NCI-H345 (cell line): ENCODE results near the gene CARD8.
"Not testable (repeated sequence)": the region's sequence is repeated elsewhere in the genome, so short reads cannot be mapped to it uniquely, and the experiment has no call there.

Source experiments
- DNase-seq: peaks from one replicate; lab custom pipeline; 2025; lab: John Stamatoyannopoulos, UW

The CARD8 gene

DNA sequence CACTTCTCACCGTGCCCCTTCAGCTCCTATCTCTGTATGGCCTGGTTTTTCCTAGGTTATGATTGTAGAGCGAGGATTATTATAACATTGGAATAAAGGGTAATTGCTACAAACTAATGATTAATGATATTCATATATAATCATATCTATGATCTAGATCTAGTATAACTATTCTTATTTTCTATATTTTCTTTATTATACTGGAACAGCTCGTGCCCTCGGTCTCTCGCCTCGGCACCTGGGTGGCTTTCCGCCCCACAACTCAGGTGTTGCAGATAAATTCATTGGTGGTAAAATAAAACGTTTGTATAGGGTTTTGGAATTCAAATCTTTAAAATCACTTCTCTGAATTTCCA is 4.6 kb upstream of the CARD8 start:
- DNase-seq: not testable (repeated sequence)

DNA sequence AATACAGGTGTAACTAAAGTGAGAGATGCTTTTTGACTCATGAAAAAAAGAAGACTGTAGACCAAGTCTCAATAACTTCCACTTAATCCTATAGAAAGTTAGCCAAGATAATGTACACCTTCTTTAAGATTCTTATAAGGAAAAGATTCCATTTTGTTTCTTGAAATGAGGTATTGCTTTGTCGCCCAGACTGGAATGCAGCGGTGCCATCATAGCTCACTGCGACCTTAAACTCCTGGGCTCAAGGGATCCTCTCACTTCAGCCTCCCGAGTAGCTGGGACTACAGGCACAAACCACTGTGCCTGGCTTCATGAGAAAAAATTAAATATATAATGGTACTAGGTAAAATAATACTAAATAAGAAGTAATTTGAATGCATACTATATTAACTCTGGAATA is 3.3 kb upstream of the CARD8 start:
- not testable (repeated sequence) for DNase-seq

DNA sequence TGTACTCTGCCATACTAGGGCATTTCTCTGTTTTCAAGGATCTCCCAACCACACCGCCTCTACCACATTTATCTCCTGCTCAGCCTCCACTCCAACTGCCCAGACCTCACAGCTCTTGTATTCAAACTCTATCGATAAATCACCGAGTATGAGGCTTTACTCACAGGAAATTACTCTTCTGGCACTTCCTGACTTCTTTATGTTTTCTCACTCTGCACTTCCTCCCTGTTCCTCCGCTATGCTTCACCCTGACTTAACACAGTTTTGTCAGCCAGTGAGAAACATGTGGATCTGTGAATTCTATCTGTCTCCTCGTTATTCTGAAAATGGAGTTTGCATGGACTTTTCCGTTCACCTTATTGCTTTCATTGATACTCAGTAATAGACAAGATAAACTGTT is 2.6 kb upstream of the CARD8 start:
- no peak for DNase-seq

DNA sequence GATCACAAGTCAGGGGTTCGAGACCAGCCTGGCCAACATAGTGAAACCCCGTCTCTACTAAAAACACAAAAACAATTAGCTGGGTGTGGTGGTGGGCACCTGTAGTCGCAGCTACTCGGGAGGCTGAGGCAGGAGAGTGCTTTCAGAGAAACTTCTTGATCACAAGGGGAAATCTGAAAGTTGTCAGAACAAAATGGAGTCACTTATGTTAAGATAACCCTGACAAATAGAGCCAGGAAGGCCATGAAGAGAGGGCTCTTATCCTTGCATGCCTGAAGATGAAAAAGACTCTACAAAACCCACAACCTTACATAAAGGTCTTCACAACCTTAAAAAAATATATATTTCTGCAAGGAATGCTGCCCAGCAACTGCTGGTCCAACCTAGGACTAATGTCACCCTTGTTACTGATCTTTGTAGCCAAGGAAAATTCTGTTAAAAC is 1.2 kb downstream of the CARD8 start:
- DNase-seq: no peak

DNA sequence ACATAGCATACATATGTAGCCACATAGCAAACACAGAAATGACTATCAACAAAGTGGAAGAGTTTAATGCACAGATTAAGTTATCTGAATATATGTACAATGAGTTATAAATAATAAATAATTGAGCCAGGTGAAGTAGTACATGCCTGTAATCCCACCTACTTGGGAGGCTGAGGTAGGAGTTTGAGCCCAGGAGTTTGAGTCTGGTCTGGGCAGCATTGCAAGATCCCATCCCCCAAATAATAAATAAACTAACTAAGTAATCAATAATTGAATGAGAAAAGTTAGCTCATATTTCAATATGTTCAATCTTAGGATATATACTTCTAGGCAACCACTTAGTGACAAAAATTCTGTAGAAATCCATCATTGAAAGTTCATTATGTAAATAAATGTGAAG is 1.7 kb downstream of the CARD8 start:
- no peak for DNase-seq

DNA sequence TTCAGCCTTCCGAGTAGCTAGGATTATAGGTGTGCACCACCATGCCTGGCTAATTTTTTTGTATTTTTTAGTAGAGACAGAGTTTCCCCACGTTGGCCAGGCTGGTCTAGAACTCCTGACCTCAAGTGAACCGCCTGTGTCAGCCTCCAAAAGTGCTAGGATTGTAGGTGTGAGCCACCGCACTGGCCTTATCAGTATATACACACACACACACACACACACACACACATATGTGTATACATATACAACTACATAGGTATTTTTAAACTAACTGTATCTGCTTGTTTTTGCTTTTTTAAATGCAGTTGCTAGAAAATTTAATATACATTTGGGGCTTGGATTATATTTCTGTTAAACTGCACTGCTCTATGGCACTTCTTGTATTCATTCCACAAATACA is 3.1 kb downstream of the CARD8 start:
- no peak for DNase-seq

DNA sequence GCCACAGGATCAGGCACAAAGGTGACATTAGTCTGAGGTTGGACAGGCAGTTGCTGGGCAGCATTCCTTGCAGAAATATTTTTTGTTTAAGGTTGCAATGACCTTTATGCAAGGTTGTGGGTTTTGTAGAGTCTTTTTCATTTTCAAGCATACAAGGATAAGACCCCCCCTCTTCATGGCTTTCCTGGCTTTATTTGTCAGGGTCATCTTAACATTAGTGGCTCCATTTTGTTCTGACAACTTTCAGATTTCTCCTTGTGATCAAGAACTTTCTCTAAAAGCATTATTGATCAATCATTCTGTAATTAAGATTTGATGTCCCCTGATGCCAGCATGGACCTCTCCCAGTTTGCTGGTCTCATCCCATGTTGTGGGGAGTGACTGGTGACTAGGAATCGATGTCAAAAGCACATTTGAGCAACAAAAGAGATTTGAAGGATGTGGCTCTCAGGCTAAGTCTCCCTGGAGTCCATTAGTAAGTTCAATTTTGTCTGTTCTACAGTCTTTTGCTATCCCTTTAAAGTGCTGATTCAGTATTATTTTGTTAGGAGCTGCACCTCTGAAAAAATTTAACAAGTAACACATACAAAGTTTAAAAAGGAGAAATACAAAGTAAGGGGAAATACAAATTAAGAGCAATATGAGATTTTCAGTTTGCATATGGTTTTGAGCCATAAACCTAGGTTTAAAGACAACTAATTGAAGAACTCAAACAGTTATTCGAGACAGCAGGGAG is 5.3 kb downstream of the CARD8 start:
- no peak for DNase-seq

DNA sequence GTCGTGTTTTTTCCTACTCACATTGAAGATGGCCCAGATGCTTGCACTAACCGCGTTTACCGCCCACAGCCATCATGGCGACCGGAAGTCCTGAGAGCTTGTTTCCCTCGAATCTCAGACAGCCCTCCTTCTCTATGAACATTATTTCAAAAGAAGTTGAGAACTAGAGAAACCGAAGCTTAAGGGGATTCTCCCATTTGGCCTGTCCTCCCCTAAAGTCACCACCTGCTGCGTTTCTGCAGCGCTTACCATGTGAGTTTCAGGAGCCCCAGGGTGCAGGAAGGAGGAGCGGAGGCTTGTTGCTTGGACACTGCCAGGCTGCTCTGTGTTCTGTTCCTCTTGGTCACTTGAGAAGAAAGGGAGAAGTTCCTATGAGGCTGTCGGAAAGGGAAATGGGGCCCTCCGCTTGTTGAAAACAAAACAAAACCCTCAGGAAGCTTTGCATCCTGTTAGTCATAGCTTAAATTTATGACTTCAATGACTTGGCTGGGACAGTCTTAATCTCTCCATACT is 6.2 kb downstream of the CARD8 start:
- no peak for DNase-seq

DNA sequence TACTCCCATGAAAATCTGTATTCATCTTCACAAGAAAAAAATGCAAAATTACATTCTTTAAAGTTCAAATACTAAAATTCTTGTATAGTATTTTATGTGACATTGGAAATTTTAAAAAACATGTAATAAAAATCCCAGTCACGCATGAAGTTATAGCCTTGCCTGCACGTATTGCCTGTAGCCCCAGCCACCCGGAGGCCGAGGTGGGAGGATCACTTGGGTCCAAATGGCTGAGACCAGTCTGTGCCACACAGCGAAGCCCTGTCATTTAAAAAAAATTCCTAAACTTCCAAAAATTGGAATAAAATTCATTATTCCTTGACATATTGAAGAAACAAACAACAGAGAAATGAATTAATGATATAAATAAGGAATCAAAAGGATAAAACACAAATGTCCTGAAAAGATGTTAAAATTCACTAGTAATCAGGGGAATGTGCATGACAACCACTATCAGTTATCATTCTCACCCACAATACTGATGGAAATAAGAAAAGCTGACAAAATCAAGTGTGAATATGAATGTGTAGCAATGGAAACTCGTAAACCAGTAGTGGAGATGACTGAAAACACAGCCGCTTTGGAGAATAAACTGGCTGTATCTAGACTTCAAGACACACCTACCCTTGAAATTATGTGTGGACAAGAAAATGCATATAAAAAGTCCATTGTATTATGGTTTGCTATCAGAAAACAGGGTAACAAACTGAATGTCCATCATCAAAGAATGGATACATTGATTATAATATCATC is 7.5 kb downstream of the CARD8 start:
- DNase-seq: no peak

DNA sequence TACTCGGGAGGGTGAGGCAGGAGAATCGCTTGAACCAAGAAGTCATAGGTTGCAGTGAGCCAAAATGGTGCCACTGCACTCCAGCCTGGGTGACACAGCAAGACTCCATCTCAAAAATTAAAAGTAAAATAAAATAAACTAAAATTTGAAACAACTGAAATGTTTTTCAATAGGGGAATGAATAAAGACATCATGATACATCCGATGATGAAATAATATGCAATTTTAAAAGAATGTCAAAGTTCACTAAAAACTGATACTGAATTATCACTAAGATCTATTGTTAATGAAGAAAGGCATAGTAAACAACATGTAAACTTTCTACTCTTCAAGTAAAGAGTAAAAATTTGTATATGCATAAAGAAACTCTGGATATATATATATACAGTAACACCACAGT is 8.5 kb downstream of the CARD8 start:
- DNase-seq: no peak

DNA sequence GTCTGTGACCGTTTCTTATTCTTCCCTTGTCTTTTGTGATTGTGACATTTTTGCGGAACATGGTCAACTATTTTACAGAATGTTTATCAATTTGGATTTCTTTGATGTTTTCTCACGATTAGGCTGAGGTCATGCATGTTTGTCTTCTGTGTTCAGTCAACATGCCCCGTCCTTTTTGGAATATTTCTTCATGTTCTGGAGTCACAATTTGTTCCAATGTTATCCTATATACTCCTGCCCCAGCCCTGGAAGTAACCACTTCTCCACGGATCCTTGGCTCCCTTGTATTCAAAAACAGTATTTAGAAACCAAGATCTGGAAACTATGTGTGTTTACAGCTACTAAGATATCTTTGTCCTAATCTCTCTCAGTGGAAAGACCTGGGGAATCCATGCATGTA is 9.6 kb downstream of the CARD8 start:
- no peak for DNase-seq

DNA sequence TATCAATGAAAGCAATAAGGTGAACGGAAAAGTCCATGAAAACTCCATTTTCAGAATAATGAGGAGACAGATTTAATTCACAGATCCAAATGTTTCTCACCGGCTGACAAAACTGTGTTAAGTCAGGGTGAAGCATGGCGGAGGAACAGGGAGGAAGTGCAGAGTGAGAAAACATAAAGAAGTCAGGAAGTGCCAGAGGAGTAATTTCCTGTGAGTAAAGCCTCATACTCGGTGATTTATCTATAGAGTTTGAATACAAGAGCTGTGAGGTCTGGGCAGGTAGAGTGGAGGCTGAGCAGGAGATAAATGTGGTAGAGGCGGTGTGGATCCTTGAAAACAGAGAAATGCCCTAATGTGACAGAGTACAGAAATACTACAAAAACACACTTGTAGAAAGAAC is 11.4 kb downstream of the CARD8 start:
- no peak for DNase-seq

DNA sequence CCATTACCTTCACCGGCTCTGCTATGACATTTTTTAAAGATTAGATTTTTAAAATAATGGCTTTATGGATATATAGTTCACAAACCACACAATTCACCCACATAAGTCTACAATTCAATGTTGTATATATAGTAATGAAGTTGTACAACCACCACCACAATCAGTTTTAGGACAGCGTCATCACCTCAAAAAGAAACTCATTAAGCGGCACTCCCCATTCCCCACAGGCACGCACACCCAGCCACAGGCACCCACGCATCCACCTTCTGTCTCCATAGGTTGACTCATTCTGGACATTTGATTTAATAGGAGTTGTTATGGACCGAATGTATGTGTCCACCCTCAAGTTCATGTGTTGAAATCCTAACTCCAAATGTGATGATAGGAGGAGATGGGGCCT is 13.9 kb downstream of the CARD8 start:
- not testable (repeated sequence) for DNase-seq

DNA sequence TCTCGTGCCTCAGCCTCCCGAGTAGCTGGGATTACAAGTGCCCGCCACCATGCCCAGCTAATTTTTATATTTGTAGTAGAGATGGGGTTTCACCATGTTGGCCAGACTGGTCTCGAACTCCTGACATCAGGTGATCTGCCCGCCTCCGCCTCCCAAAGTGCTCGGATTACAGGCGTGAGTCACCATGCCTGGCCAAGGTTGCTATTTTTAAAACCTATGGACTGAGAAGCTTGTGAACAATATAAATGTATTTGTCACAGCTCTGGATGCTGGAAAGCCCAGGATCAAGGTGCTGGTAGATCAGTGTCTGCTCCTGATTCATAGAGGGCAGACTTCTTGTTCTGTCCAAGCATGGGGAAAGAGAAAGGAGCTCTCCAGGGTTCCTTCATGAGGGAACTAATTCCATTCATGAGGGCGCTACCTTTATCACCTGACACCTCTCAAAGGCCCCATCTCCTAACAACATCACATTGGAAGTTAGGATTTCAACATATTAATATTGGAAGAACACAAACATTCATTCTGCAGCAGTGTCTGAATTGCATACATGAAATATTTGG is 16.1 kb downstream of the CARD8 start:
- DNase-seq: no peak

DNA sequence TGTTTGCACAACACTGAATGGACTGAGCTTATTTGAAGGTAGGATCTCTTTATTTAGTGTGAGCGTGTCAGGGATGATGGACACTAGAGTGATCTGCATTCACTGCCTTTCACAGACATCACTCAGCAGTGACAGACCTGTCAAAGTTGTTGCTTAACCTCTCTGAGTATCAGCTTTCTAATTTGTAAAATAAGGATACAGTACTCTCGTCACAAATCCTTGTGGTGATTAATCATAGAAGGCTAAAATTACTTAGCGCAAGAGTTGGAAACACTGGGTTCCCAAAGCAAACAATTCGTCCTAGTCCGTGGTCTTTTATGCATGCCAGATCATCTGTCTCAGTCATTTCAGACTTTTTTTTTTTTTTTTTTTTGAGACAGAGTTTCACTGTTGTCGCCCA is 16.6 kb downstream of the CARD8 start:
- no peak for DNase-seq

DNA sequence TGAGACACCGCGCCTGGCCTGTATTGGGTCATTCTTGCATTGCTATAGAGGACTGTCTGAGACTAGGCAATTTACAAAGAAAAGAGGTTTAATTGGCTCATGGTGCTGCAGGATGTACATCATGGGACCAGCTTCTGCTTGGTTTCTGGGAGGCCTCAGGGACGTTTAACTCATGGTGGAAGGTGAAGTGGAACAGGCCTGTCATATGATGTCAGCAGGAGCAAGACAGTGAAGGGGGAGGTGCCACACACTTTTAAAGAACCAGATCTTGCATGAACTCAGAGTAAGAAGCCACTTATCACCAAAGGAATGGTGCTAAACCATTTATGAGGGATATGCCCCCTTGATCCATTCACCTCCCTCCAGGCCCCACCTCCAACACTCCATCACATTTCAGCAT is 18.7 kb downstream of the CARD8 start:
- no peak for DNase-seq

DNA sequence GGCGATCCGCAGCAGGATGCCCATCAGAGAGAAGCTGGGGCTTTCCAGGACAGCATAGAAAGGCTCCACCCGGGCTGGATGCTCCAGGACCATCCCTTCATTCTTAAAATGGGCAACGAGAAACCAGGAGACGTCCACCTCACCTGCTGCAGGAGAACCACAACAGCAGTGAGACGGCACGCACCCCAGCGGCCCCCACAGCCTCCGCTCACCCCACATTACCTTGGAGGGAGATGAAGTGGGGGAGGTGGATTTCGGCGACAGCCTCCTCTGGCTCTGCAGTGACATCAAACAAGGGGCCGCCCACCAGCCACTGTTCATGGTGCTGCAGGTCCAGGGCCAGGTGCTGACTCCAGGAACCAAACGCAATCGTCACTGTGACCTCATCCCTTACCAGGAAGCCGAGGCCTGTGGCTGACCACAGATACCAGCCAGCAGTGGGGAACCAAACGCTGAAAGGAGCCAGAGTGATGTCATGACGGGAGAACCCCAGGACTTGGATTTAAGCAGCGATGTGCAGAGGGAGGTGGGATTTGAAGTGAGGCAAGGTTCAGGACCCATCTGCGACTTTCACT is 25.1 kb downstream of the CARD8 start:
- no peak for DNase-seq

DNA sequence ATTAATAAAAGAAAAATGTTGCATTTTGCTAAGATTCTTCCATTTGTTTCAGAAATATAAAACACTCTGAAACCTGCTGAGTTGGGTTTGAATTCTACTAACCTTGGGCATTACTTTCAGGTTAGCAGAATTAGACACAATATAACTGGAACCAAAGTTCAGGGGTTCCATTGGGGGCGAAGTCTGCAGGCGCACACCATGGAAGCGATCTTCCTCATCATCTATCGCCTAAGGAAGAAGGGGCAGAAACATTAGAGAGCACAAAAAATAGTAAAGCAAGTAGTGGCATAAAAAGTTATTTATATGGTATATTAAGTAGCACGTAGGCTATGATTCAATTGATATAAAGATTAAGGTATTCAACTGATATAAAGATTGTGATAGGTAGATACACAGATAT is 34.1 kb downstream of the CARD8 start:
- no peak for DNase-seq

DNA sequence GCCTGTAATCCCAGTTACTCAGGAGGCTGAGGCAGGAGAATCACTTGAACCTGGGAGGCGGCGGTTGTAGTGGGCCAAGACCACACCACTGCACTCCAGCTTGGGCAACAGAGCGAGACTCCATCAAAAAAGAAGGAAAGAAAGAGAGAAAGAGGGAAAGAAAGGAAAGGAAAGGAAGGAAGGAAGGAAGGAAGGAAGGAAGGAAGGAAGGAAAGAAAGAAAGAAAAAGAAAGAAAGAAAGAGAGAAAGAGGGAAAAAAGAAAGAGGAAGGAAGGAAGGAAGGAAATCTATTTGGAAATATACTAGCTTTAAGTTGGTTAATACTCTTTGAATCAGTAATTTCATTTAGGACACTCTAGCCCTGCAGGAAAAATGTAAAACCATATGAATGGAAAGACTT is 34.9 kb downstream of the CARD8 start:
- not testable (repeated sequence) for DNase-seq

DNA sequence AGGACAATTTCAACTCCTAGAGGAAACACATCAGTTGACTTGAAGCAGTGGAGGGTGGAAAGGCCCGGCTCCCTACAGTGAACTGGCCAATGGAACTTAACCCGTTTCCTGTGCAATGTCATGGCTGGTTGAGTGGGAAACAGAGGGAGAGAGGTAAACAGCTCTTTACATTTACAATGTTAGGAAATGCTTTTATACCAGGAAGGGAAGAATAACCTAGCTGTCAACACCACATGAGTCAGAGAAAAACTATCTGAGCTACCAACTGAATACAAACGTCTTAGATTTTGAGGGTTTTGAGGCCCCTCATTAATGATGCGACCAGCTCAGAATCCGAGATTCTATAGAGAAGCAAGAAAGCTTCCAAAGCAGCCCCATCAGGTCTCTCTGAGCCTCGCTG is 36.7 kb downstream of the CARD8 start:
- no peak for DNase-seq

DNA sequence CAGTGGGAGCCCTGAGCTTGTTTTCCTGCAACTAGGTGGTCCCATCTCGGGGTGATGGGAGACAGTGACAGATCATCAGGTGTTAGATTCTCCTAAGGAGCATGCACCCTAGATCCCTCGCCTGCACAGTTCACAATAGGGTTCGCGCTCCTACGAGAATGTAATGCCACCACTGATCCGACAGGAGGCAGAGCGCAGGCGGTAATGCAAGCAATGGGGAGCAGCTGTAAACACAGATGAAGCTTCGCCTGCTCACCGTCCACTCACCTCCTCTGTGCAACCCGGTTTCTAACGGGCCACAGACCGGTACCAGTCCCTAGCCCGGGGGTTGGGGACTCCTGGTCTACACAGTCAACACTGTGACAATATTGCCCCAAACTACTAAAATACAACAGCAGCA is 38.8 kb downstream of the CARD8 start:
- DNase-seq: no peak

DNA sequence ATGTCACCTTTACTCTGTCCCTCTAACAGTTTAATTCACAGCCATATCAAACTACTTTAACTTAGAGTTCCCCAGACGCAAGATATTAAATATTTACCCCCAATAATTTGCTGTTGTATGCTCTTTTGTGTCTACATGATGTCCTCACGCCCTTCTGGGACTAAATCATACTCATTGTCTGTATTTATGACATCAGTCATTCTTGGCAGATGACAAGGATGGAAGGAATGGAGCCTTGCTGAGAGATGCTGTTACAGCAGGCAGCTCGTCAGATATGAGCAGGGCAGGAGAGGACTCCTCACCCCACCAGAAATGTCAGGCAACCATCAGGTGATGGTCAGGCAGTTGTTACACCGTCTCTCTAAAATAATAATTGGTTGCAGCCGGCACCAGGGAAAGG is 41.8 kb downstream of the CARD8 start:
- DNase-seq: no peak

DNA sequence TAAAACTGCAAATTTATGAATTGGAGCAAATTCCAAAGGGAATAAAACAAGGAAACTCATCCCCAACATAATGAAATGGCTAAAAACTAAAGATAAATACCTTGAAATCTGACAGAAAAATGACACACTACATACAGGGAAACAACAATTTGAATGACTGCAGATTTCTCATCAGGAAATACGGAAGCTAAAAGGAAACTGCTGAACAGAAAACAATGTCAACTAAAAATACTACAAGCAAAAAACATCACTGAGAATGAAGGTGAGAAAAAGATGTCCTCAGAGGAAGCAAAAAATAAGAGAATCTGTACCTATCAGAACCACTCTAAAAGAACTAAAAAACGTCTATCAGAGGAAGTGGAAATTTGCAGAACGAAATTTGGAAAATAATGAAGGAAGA is 45.7 kb downstream of the CARD8 start:
- no peak for DNase-seq
